GM18907 (cell line): ENCODE measurements around the gene SARDH.

Experiments used
- ATAC-seq: cut with Tn5 transposase; IDR thresholded peaks from one replicate; pipeline ENCODE4 v1.9.1; 2021; ENCODE audit warnings: mild to moderate bottlenecking, moderate library complexity; ENCODE audit not compliant: unreplicated experiment

Gene SARDH

GRCh38 chr9:133733796-133734533, 4.2 kb downstream of the SARDH start:
- ATAC-seq = no peak

GRCh38 chr9:133733421-133733795, 4.7 kb downstream of the SARDH start:
- ATAC-seq = no peak

- ATAC-seq = no peak
Observed at GRCh38 chr9:133732639-133733408, 5.3 kb downstream of the SARDH start.

GRCh38 chr9:133731876-133732638, 6.1 kb downstream of the SARDH start:
- ATAC-seq = no peak

- ATAC-seq = no peak
Observed at GRCh38 chr9:133730994-133731715, 7.0 kb downstream of the SARDH start.

- ATAC-seq = no peak
Observed at GRCh38 chr9:133729617-133730281, 8.4 kb downstream of the SARDH start.

GRCh38 chr9:133728856-133729616, 9.1 kb downstream of the SARDH start:
- no peak for ATAC-seq

- no peak for ATAC-seq
Observed at GRCh38 chr9:133727876-133728441, 10.2 kb downstream of the SARDH start.

GRCh38 chr9:133727277-133727875, 10.8 kb downstream of the SARDH start:
- ATAC-seq = no peak

- ATAC-seq = no peak
Observed at GRCh38 chr9:133726401-133727276, 11.5 kb downstream of the SARDH start.

- no peak for ATAC-seq
Observed at GRCh38 chr9:133725886-133726285, 12.3 kb downstream of the SARDH start.

- no peak for ATAC-seq
Observed at GRCh38 chr9:133718563-133719315, 19.4 kb downstream of the SARDH start.

GRCh38 chr9:133717113-133718031, 20.8 kb downstream of the SARDH start:
- no peak for ATAC-seq

- no peak for ATAC-seq
Observed at GRCh38 chr9:133716564-133717112, 21.5 kb downstream of the SARDH start.

- ATAC-seq = no peak
Observed at GRCh38 chr9:133715866-133716563, 22.1 kb downstream of the SARDH start.
